Stimulated activated CD8-positive, alpha-beta memory T cell treated with anti-CD3 and anti-CD28 coated beads, Interleukin-15, amount 100 ng/mL, for 48 hours (primary cell): ENCODE measurements around the gene PTPRE.

ENCODE experiments used
- DNase-seq, 2 donors: peaks; one replicate each; pipeline ENCODE4 v3.0.0-alpha.2; 2020; ENCODE audit warnings: low read depth in 2 of 2

The PTPRE gene

GRCh38 chr10:127951861-127952574 lies 45.1 kb downstream of the PTPRE start:
- DNase-seq = no peak

GRCh38 chr10:127952575-127952869 lies 45.6 kb downstream of the PTPRE start:
- no peak for DNase-seq

GRCh38 chr10:127952918-127953317 lies 46.0 kb downstream of the PTPRE start:
- DNase-seq = no peak

- no peak for DNase-seq
Measured at GRCh38 chr10:127953876-127954275, 47.0 kb downstream of the PTPRE start.

GRCh38 chr10:127959428-127959827 lies 52.5 kb downstream of the PTPRE start:
- DNase-seq = no peak

GRCh38 chr10:127961071-127961470 lies 54.2 kb downstream of the PTPRE start:
- DNase-seq = no peak

- DNase-seq = no peak
Measured at GRCh38 chr10:127962205-127962604, 55.3 kb downstream of the PTPRE start.

- no peak for DNase-seq
Measured at GRCh38 chr10:127963136-127963535, 56.2 kb downstream of the PTPRE start.

- DNase-seq = no peak
Measured at GRCh38 chr10:127964621-127965020, 57.7 kb downstream of the PTPRE start.

GRCh38 chr10:127966875-127967274 lies 60.0 kb downstream of the PTPRE start:
- no peak for DNase-seq

- DNase-seq = no peak
Measured at GRCh38 chr10:127968027-127968441, 61.1 kb downstream of the PTPRE start.

GRCh38 chr10:127968659-127969058 lies 61.8 kb downstream of the PTPRE start:
- DNase-seq = no peak

- no peak for DNase-seq
Measured at GRCh38 chr10:127971101-127971946, 64.4 kb downstream of the PTPRE start.

GRCh38 chr10:127971963-127972615 lies 65.2 kb downstream of the PTPRE start:
- DNase-seq = no peak

- DNase-seq = no peak
Measured at GRCh38 chr10:127972751-127973357, 66.0 kb downstream of the PTPRE start.

GRCh38 chr10:127973791-127974311 lies 66.9 kb downstream of the PTPRE start:
- DNase-seq = no peak

GRCh38 chr10:127974911-127975310 lies 68.0 kb downstream of the PTPRE start:
- no peak for DNase-seq

GRCh38 chr10:127976286-127976685 lies 69.4 kb downstream of the PTPRE start:
- DNase-seq = no peak

GRCh38 chr10:127976701-127977356 lies 69.9 kb downstream of the PTPRE start:
- no peak for DNase-seq

- no peak for DNase-seq
Measured at GRCh38 chr10:127977357-127978009, 70.6 kb downstream of the PTPRE start.

GRCh38 chr10:127978481-127978880 lies 71.6 kb downstream of the PTPRE start:
- no peak for DNase-seq
